Muscle of leg (tissue), 11 donors: Measurements from ENCODE around the gene CCL19. TPM values are rescaled to one million over a fixed set of nuclear protein-coding genes. Genes with fewer than 3 reads are reported as not detected.

Experiments
- DNase-seq: peaks from one replicate; pipeline ENCODE4 v3.0.0; 2013
- H3K27ac ChIP-seq: one replicate; pipeline ENCODE4 v1.5.1; 2013; ENCODE audit warnings: mild to moderate bottlenecking, low read length, control low read depth
- H3K27me3 ChIP-seq: one replicate; pipeline ENCODE4 v1.6.1; 2013; ENCODE audit warnings: low read length; ENCODE audit not compliant: control insufficient read depth, insufficient read depth
- H3K36me3 ChIP-seq: one replicate; pipeline ENCODE4 v1.6.1; 2013; ENCODE audit warnings: low read length; ENCODE audit not compliant: control insufficient read depth, insufficient read depth
- H3K4me1 ChIP-seq: one replicate; pipeline ENCODE4 v1.6.1; 2013; ENCODE audit warnings: low read length; ENCODE audit not compliant: control insufficient read depth, insufficient read depth
- H3K4me3 ChIP-seq: one replicate; pipeline ENCODE4 v1.5.1; 2013; ENCODE audit warnings: low read length, control low read depth
- H3K9me3 ChIP-seq: replicated peaks from 2 replicates; pipeline ENCODE4 v1.6.1; 2013; ENCODE audit warnings: low read depth, low read length; ENCODE audit not compliant: control insufficient read depth
- WGBS: methylation state at CpG from one replicate; pipeline ENCODE4 v1.1.5; 2013; ENCODE audit warnings: missing lambda C conversion rate; ENCODE audit not compliant: insufficient coverage; 5-methylcytosine and 5-hydroxymethylcytosine counted together
- polyA plus RNA-seq, 8 donors: library from polyadenylated mRNA; unstranded; fragments of 120-200 nt; gene quantifications; one replicate each; pipeline versions ENCODE4 v1.2.1 to v1.2.3, GENCODE V29; 2013; ENCODE audit warnings: inconsistent platforms in 1 of 8, low replicate concordance in 1 of 8; ENCODE audit not compliant: insufficient read length in 8 of 8, insufficient read depth in 1 of 8
- total RNA-seq: library from RNA; stranded (reverse); fragments of 120-200 nt; gene quantifications from one replicate; pipeline ENCODE4 v1.2.4, GENCODE V29; 2013

The CCL19 gene
- total and polyA plus RNA-seq, 9 donors: 0.16 to 0.48 (median 0.35) TPM; not detected in 4

DNA sequence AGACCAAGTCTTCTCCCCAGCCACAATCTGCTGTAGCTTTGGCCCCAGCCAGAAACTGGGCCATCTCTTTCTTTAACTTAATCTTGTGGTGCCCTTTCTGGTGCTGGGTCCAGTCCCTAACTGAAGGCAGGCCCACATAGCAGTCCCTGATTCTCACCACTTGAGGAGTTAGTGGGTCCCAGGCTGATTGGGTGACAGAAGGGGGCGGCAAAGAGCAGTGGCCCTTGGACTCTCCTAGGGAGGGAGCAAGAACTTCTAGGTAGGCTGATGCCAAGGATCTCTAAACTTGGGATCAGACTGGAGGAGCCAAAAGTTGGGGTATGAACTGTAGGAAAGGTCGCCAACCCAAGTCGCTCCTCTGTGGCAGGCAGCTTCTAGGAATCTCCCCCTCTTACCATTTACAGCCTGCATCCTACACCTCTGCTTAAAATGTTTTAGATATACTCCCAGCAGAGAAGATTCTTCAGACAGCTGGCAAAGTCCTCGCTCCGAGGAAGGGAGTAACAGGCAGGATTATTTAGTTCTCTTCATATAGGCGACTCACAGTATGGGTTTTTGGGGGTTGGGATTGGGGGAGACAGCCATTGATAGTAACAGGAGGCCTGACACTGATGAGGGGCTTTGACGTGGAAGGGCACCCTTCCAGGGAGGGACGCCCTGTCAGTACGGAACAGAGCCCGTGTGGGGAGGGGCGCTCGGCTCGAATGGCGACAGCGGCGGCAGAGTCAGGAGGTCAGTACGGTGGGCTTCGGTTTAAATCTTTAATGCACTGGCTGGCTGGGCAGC lies 26.6 kb downstream of the CCL19 start:
- 1% methylated on average over 16 of the region's 18 CpGs for WGBS
- no peaks in the 10 kb centered on the region for H3K27me3 ChIP-seq
- H3K36me3 ChIP-seq: peaks cover 55% of the 10 kb centered on the region
- peak overlapping the region; percentile 89 for H3K27ac ChIP-seq
- peak; percentile 85 for DNase-seq
- H3K4me3 ChIP-seq: peak overlapping the region; percentile 93
- H3K4me1 ChIP-seq: peaks cover 17% of the 10 kb centered on the region
- no peaks in the 10 kb centered on the region for H3K9me3 ChIP-seq

DNA sequence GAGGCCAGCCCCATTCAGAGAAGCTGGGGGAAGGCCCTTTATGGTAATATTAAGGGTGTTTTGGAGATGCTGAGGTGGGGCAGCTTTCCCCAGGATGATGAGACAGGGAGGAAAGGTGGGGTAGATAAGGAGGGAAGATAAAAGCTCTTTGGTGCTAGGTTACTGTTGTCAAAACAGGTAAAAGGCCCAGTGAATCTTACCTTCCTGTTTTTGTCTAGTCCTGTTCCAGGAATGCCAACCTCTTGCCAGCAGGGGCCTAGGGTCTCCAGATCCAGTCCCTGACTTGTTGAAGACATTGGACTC lies 27.8 kb downstream of the CCL19 start:
- Histone ChIP-seq H3K4me1 (peaks cover 17% of the 10 kb centered on the region), H3K4me3 (no peak overlapping the region), H3K36me3 (peaks cover 56% of the 10 kb centered on the region), H3K9me3 (no peaks in the 10 kb centered on the region), H3K27ac (no peak overlapping the region), H3K27me3 (no peaks in the 10 kb centered on the region)
- no peak for DNase-seq

GRCh38 chr9:34662526-34663302 lies 28.4 kb downstream of the CCL19 start, which contains the start of gene CCL27:
CCL27 (minus strand) TSS chr9:34662657; CDS start chr9:34662633, 24 bp downstream.
- Histone ChIP-seq H3K9me3 (no peaks in the 10 kb centered on the region), H3K36me3 (peaks cover 56% of the 10 kb centered on the region), H3K4me3 (no peak within 1 kb of the TSS), H3K4me1 (peaks cover 17% of the 10 kb centered on the region), H3K27me3 (no peaks in the 10 kb centered on the region), H3K27ac (no peak within 1 kb of the TSS)
- WGBS: no CpG with 5 or more reads among the region's 4 CpGs
- DNase-seq: no peak

DNA sequence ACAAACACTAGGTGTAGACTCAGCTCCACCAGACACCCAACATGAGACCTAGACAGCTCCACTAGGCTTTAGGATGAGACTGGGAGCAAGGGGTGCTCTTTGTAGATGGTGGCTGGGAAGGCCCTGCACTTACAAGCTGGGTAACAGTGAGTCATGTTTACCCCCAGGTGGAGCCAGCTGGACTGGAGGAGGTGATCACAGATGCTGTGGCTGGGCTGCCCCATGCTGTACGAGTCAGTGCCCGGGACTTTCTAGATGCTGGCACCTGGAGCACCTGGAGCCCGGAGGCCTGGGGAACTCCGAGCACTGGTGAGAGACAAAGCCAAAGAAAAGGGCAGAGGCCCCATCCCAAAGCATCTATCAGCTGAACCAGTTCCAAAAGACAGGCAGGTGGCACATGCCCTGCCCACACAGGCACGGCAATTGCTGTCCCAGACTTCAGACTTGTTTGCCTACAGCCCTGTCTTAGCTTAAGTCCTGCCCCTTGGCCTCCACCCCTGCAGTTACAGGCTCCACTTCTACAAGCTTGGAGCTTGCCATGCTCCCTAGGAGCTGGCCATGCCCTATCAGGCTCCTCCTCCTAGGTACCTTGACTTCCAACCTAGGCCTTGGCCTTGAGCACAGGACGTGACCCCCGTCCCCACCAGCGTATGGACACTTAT lies 31.4 kb downstream of the CCL19 start:
- no peak overlapping the region for H3K4me3 ChIP-seq
- H3K27ac ChIP-seq: no peak overlapping the region
- peaks cover 69% of the 10 kb centered on the region for H3K36me3 ChIP-seq
- no peaks in the 10 kb centered on the region for H3K27me3 ChIP-seq
- DNase-seq: no peak
- H3K9me3 ChIP-seq: no peaks in the 10 kb centered on the region
- WGBS: 88% methylated on average over 8 of the region's 8 CpGs
- H3K4me1 ChIP-seq: peaks cover 17% of the 10 kb centered on the region

DNA sequence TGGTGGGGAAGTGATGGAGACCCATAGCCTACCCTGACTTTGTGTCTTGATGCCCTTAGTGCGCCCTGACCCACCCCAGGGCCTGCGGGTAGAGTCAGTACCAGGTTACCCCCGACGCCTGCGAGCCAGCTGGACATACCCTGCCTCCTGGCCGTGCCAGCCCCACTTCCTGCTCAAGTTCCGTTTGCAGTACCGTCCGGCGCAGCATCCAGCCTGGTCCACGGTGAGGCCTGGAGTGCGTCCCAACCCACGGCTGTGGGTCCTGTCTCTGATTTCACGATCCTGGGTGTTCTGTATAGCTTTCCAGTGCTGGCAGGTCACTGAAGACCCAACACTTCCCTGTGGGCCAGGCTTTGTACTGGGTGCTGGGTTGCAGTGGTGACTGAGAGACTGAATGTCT lies 32.6 kb downstream of the CCL19 start:
- H3K4me3 ChIP-seq: no peak overlapping the region
- H3K9me3 ChIP-seq: no peaks in the 10 kb centered on the region
- peaks cover 23% of the 10 kb centered on the region for H3K4me1 ChIP-seq
- no peaks in the 10 kb centered on the region for H3K27me3 ChIP-seq
- DNase-seq: no peak
- no peak overlapping the region for H3K27ac ChIP-seq
- 85% methylated on average over 14 of the region's 14 CpGs for WGBS
- peaks cover 68% of the 10 kb centered on the region for H3K36me3 ChIP-seq

DNA sequence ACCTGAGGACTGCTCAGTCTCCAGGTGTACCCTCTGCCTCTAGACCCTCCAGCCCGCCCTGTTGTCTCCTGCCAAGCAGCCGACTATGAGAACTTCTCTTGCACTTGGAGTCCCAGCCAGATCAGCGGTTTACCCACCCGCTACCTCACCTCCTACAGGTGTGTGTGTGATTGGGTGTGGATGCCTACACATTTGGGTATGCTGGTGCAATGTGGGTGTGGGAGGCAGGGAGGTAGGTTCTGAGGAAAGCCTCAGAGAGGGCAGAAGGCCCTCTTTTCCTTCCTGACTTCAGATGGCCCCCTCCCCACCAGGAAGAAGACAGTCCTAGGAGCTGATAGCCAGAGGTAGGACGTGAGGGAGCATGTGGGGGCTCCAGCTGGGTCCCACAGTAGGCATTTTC lies 34.1 kb downstream of the CCL19 start:
- Histone ChIP-seq H3K27me3 (no peaks in the 10 kb centered on the region), H3K9me3 (no peaks in the 10 kb centered on the region), H3K27ac (no peak overlapping the region), H3K4me3 (no peak overlapping the region), H3K4me1 (peaks cover 37% of the 10 kb centered on the region), H3K36me3 (peaks cover 53% of the 10 kb centered on the region)
- DNase-seq: no peak
- WGBS: 80% methylated on average over 1 of the region's 5 CpGs

- no peak for DNase-seq
- Histone ChIP-seq H3K27me3 (no peaks in the 10 kb centered on the region), H3K9me3 (no peaks in the 10 kb centered on the region), H3K27ac (peak overlapping the region; percentile 3), H3K36me3 (peaks cover 38% of the 10 kb centered on the region), H3K4me3 (no peak overlapping the region), H3K4me1 (peaks cover 50% of the 10 kb centered on the region)
- WGBS: 69% methylated on average over 5 of the region's 5 CpGs
Measured at GRCh38 chr9:34655394-34655793, 35.7 kb downstream of the CCL19 start.

DNA sequence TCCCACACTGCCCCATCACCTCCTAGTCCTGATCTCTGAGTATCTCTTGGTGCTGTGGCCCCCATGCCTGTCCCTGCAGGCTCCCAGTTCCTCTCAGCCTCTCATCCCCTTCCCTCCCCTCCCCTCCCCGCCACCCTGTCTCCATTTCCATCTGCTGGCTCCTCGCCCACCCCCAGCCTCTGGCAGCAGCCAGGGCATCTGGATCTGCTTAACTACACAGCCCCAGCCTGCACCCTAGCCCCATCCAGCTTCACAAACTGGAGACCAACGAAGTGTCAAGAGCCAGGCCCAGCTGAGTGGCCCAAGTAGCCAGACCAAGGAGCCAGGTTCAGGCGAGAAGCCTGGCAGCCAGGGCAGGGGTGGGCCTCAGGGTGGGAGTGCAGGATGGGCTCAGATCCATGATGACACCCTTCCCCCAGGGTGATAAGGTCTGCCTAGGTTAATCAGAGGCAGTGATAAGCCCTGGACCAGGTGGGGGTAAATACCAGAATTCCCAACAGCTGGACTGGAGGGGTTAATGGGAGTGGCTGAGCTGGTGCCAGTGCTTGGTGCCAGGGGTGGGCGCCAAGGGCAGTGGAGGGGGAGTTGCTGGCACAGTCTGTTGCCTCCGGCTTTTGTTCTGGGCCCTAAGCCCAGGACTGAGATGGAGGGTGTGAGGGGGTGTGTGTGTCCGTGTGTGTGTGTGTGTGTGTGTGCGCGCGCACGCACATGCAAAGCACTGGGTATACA lies 36.6 kb downstream of the CCL19 start:
- H3K4me1 ChIP-seq: peaks cover 50% of the 10 kb centered on the region
- peak; percentile 92 for DNase-seq
- peak overlapping the region; percentile 37 for H3K4me3 ChIP-seq
- peaks cover 38% of the 10 kb centered on the region for H3K36me3 ChIP-seq
- WGBS: 19% methylated on average over 3 of the region's 11 CpGs
- no peaks in the 10 kb centered on the region for H3K9me3 ChIP-seq
- H3K27me3 ChIP-seq: no peaks in the 10 kb centered on the region
- peak overlapping the region; percentile 94 for H3K27ac ChIP-seq

- Histone ChIP-seq H3K27me3 (no peaks in the 10 kb centered on the region), H3K36me3 (peaks cover 44% of the 10 kb centered on the region), H3K9me3 (no peaks in the 10 kb centered on the region), H3K27ac (peak overlapping the region; percentile 94), H3K4me3 (peak overlapping the region; percentile 52), H3K4me1 (peaks cover 50% of the 10 kb centered on the region)
- WGBS: 6% methylated on average over 9 of the region's 11 CpGs
- peak; percentile 94 for DNase-seq
Measured at GRCh38 chr9:34653151-34654072, 37.7 kb downstream of the CCL19 start.
